Activated gamma-delta T cell treated with anti-CD3 and anti-CD28 coated beads, Interleukin-2, amount 50 U/mL, for 16 hours (primary cell): ENCODE data around the gene HEPHL1.

Experiments used
- DNase-seq: peaks from one replicate; pipeline ENCODE4 v3.0.0-alpha.2; 2020; ENCODE audit warnings: low read depth

HEPHL1 gene

DNA sequence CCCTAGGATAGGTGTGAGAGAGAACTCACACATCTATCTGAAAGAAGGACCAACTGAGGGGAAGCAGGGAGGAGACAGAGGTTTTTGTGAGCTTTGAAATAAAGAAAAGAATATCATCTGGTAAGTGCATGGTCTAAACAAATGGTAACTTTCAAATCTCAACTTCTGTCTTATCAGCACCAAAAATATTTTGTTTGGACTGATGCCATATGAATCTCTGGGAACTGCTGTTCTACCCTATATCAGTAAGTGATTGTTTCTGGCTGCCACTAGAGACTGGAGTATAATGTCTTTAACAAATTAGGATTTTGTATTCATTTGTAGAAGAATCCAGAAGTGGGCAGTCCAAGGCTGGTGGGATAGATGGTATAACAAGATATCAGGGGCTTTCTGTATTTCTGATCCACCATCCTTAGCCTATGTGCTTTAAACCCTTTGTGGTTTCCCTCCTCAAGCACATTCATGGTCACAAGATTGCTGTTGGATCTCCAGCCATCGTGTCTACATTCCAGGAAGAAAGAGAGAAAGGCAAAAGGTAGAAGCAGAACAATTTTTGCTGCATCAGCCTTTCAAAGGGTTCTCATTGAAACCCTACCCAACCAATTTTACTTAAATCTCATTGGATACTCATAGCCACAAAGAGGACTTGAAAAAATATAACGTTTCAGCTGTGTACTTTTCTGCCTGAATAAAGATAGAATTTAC is 4.7 kb downstream of the HEPHL1 start:
- no peak for DNase-seq

DNA sequence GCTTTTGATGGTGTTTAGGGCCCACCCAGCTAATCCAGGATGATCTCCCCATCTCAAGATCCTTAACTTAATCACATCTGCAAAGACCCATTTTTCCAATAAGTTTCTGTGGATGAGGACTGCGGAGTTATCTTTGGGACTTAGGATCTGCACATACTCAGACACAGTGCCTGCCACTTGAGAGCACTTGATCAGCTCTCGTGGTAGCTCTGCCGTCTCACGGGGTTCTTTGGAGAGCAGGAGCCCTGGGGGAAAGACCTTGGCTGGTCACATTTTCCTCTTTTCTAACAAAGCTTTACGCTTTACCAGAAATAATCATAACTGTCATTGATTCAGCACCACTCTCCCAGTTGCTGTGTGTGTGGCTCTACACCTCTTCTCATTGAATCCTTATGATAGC is 6.1 kb downstream of the HEPHL1 start:
- no peak for DNase-seq

DNA sequence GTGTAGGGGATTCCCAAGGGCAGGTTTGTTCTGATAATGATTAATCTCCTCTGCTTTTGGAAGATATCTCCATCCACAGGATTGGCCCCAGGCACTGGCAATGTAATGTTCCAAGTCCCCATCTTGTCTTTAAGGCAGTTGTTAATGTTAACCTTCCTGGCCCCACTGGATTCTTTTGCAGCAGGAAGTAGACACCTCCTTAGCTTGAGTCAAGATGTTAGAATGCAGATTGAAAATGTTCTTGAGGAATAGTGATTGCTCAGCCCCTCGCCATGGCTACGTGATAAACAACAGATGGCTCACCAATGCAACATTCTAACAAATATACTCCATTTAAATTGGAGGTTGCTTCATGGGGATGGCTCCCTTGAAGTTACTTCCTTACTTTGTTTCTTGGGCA is 7.3 kb downstream of the HEPHL1 start:
- DNase-seq = no peak

DNA sequence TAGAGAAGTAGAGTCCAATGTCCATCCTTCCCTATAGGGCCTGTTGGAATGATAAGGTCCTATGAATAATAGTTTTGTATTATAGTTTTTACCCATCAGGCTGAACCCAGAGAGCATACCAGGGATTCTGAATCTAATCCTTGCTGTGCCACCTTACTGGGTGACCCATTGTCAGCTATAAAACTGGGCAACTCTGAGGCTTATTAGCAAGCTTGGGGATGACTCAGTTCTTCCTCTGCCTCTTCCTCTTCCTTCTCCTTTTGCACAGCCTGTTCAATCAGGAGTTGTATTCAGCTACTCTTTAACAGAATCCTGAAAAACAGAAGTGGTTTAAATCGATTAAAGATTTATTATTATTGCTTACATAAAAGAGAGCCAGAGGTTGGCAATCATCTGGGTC is 8.9 kb downstream of the HEPHL1 start:
- no peak for DNase-seq

DNA sequence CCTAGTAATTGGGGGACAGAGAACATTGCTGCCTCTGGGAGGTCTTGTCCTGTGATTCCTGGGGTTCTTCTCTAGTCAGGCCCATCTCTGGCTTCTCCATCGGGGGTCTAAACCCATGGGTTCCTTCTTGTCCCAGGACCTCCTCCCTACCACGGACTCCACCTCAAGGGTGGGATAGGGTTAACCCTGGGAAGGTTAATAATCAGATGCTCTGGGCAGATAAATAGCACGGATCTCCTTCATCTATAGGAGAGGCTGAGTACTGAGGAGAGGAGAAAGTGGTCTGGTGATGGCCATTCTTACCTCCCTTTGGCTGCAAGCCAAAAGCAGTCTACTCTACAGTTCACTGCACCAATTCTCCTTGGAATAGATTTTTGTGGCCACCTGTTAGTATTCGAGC is 10.5 kb downstream of the HEPHL1 start:
- DNase-seq = no peak

DNA sequence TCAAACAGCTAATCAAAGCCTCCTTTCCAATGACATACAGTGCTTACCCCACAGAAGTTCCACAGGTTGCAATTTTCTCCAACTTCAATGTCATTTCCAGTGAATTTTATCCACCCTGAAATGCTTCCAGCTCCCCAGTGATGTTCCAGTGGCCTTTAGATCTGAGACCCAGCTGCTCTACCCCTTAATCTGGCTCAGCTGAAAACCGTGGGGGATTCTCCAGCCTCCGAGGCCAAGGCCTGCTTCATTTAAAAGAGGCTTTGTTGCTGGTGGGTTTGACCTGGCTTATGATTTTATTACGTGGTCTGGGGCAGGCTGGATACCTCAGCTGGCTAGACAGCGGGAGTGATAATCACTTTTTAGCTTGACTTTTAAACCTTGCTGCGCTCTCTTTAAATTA is 10.9 kb downstream of the HEPHL1 start:
- DNase-seq = no peak

DNA sequence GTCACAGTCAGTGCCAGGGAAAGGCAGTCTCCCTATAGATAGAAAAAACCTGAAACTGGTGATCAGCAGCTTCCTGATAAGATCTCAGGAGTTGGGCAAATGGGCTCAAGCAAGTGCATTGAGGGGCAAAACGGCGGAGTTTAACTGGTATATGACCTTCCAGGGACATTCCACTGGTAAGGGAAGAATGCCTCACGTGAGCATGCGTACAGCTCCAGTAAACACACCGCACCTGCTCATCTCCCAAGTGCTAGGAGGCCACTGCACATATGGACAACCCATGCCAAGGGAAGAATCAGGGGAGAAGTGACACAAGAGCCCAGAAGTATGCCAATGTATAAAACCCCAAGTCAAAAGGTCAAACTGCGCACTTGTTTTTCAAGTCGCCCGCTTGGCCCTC is 11.6 kb downstream of the HEPHL1 start:
- no peak for DNase-seq

DNA sequence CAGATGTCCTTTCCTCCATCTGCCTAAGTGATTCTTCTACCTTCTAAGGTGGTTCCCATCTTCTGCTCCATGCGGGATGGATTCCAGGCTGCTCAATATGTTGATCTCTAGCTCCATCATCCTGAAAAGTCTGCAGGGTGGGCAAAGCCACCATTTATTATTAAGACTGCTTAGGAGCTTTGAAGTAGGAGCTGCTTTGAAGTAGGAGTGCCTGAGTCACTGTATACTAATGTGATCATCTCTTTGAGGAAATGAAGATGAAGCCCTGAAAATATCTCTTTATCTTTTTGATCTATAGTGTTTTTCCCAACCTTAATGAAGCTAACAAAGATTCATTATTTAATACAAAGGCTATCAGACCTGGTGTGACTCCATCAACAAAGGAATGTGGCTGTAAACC is 13.1 kb downstream of the HEPHL1 start:
- DNase-seq = no peak

DNA sequence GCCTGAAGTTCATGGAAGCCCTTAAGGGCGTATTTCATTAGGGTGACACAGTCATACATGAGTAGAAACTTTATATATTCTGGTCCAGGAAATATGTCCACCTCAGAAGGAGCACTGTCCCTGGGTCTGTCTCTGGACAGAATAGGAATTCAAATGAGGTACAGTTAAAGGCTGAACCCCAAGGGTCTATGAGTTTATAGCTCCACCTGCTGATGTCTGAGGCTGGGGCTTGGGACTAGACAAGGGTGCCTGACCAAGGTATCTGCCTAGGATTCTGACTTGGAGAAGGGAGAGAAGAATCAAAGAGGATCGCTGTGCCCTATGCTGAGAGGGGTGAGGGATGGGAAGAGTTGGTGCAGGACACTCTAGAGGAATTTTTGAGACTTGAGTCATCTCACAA is 14.9 kb downstream of the HEPHL1 start:
- DNase-seq = no peak

DNA sequence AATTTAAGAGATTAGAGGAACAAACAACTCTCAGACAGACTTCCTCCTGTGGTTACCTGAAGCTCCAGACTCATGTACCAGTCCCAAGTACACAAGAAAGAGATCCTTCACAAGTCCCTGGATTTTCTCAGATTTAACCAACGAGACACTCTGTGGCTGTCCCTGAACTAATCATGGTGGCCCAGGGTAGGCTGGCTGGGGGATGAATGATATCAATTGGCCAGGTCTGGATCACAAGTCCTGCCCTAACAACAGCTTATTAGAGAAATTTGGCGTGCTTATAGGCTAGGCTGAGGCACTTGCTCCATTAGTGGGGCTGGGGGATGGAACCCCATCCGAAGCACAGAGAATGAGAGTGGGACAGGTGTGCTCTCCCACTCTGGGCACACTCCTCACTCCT is 22.1 kb downstream of the HEPHL1 start:
- DNase-seq = no peak

DNA sequence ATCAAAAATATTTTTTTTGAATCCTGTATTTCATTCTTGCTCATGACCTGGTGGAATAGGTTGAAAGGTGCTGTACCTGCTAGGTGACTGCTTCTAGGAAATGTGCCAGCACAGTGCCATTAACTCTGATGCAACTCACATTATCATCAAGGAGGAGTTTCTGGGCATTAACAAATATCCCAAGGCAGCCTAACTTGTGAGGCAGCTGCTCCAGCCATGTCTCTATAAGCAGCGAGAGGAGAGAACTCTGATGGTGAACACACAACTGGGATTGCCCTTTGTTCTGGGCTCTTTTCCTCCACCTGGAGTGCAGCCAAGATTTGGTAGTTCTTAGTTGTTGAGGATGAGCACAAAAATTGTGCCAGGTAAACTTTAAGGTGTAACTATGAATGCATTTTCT is 25.6 kb downstream of the HEPHL1 start:
- no peak for DNase-seq

DNA sequence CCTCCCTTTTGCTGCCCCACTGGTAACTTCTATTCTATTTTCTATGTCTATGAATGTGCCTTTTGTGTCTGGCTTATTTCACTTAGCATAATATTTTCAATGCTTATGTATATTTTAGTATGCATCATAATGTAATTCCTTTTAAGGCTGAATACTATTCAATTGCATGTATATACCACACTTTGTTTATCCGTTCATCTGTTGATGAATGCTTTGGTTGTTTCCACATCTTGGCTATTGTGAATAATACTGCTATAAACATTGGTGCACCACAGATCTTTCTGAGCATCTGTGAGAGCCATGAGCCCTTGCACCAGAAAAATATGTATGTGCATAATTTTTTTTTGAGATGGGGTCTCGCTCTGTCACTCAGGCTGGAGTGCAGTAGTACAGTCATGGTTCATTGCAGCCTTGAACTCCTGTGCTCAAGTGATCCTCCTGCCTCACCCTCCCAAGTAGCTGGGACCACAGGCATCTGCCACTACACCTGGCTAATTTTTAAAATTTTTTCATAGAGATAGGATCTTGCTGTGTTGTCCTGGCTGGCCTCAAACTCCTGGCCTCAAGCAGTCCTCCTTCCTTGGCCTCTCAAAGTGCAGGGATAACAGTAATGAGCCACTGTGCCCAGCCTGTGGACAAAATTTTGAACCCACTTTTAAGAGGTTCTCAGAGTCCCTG is 27.0 kb downstream of the HEPHL1 start:
- DNase-seq = no peak

DNA sequence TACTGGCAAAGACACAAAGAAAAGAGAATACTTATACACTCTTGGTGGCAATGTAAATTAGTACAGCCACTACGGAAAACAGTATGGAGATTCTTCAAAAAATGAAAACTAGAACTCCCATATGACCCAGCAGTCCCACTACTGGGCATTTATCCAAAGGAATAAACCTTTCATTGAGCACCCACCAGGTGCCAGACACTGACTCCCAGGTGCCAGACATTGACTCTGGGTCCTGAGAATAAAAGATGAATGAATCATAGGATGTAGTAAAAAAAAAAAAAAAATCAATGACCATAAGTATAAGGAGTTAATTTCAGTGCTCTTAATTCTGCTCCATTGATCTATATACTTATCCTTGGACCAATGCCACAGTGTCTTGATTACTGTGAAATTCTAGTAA is 28.2 kb downstream of the HEPHL1 start:
- DNase-seq = no peak

DNA sequence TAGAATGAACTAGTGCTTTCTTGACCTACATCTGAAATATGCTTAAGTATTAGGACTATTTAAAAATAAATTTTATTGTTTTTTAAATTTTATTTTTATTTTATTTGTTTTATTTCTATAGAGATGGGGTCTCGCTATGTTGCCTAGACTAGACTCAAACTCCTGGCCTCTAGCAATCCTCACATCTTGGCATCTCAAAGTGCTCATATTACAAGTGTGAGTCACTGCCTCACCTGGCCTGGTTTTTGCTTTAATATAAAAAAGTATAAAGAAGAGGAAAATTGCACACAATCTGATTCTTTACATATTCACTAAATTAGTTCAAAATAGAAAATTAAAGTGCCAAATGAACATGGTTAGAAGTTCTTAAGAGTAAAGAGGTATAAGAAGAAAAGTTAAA is 37.5 kb downstream of the HEPHL1 start:
- no peak for DNase-seq

DNA sequence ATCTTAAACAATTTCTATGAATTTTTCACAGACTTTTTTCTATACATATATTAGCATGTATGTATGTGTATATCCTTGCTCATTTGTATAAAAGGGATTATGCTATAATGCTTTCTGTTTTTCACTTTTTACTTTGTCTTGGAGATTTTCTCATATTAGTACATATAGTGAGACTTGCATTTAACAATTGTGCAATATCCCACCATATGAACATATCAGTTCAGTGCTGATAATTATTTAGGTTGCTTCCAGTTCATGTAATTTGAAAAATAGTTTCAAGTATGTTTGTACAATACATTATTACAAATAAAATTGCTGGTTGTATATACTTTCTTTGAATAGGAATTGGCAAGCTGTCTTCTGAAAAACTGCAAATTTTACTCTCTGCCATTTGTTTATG is 37.9 kb downstream of the HEPHL1 start:
- DNase-seq = no peak

DNA sequence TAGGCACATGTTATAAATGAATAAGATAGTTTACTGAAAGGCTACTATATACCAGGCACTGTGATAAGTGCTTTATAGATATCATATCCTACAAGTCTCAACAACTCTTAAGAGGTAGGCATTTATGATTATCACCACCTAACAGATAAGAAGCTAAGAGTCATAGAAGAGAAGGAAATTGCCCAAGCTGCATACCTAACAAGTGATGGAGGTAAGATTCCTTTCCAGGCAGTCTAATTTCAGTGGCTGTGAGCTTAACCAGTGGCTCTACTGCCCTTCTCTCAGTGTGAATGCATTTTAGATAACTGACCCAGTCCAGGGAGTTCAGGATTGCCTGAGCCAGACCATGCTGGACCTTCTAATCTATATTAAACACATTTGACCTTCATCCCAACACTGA is 39.2 kb downstream of the HEPHL1 start:
- no peak for DNase-seq

DNA sequence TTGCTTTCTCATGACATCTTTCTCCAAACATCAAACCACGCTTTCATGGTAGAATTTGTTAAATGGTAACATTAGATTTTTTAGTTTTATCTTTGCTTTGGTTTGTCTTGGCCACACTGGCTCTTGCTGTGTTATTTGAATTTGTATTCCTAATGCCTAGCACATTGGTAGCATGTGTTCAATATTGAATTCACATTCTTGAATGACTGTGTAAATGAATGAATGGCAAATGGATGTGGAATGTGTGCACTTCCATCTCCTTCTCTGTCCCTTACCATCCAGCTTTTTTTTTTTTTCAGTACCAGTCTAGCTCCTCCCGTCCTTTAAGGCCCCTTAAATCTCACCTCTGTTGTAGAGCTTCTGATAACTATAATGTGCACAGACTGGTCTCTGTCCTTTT is 41.2 kb downstream of the HEPHL1 start:
- no peak for DNase-seq

DNA sequence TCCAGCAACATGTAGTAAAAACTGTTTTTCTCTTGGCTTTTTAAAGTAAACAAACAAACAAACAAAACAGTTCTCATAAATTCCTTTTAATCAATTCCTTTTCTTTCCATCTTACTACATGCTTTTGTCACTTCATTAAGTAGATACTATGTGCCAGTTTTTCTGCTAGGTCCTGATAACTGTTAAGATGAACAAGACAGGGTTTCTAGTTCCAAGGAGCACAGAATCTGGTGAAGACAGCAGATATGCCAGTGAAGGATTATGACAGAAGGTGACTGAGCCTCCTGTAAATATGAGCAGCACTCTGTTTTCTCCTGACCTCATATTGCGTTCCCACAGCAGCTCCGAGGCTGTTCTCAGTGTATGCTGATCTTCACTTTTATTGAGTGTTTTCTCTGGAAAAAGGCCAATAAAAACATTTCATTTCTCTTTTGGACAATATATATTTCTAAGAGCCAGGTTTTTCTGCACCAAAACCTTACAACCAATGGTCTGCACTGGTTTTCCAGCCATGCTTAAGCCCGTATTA is 45.8 kb downstream of the HEPHL1 start:
- DNase-seq = no peak

DNA sequence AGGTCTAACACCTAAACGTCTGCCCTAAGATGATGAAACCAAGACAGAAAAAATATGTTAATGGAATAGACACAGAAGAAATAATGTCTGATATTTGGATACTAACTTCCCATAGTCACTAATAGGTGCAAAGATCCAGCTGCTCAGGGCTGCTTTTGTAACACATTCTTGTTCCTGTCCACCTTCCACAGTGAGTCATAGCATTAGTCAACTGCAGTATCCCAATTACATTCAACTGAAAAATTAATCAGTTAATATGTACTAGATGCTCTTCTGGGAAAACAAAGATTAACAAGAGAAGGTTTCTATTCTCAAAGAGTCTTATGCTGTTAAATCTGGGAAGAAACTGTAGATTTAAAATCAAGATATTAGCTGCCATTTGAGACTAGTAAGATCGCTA is 47.6 kb downstream of the HEPHL1 start:
- no peak for DNase-seq

DNA sequence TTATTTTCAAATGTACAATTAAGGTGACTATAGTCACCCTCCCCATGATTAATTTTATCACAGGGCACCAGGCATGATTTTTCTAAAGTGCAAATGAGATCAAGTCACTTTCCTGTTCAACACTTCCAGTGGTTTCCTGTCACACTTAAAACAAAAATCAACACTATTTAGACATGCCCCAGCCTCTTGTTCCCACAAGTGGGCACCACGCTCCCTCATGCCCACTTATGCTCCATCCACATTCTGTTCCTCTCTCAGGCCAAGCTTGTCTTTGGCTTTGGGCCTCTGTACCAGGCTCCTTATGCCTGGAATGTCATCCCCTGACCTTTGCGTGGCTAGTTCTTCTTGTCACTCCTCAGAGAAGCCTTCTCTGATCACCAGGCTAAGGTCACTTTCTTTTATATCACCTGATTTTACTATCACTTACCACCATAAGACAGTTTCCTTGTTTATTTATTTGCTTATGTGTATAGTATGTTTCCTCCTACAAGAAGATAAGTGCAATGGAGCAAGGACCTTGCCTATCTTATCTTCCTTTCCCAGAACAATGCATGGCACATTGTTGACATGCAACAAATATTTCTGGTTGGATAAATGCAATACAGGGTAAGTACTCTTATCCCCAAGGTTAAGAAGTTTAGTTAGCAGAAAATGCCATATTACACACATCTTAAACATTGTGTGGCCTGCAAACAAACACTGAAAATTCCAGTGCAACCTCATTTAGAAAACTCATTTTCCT is 56.6 kb downstream of the HEPHL1 start:
- DNase-seq = no peak

DNA sequence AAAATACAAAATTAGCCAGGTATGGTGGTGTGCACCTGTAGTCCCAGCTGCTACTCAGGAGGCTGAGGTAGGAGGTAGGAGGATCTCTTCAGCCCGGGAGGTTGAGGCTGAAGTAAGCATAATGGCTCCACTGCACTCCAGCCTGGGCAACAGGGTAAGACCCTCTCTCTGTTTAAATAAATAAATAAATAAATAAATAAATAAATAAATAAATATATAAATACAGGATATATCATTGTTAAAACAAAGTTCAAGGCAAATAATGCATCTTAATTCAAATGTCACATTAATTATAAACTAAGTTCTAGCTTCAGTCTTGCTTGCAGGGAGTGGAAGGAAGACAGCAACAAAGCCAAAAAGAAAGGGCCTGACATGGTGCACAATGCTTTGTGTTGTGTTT is 63.0 kb downstream of the HEPHL1 start:
- DNase-seq = no peak

DNA sequence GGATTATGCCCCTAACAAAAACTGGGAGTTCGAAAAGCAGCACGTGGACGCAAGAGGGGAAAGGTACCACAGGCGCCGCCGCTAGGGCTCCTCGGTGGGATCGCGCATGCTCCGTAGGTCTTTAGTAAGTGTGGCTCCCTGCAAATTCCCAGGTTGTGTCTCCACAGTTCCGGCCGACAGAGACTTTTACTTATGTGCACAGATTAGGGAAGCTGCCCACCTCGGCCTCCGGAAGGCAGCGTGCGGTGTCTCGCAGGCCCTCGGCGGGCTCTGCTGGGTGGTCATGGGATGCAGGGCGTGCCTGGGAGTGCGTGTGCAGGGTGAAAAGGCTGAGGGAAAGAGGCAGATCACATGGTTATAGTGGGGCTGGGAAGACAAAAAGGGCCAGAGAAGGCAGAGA is 67.8 kb downstream of the HEPHL1 start:
- no peak for DNase-seq

DNA sequence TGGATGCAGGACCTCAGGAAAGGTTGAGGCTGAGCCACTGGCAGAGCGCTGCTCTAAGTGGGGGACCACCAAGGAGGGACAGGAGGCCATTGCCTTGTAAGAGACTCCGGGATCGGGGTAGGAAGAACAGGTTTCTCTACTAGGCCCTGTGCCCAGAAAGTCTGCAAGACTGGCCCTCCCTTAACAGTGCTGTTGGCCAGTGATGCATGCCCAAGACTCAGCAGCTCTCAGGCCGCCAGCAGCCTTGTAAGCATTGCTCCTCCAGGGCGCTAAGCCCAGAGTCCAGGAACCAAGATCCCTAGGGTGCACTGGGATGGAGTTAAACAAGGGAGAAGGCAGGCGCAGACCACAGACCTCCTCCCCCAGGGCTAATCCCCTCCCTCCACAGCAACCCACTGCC is 68.2 kb downstream of the HEPHL1 start:
- no peak for DNase-seq
